ENCODE results near the gene PDZD2. TPM values are rescaled to one million over a fixed set of nuclear protein-coding genes. Genes with fewer than 3 reads are reported as not detected.

PDZD2 gene
- polyA plus RNA-seq, 4 donors, result 1.4 to 3.9 (median 3.7) TPM; not detected in 1

DNA sequence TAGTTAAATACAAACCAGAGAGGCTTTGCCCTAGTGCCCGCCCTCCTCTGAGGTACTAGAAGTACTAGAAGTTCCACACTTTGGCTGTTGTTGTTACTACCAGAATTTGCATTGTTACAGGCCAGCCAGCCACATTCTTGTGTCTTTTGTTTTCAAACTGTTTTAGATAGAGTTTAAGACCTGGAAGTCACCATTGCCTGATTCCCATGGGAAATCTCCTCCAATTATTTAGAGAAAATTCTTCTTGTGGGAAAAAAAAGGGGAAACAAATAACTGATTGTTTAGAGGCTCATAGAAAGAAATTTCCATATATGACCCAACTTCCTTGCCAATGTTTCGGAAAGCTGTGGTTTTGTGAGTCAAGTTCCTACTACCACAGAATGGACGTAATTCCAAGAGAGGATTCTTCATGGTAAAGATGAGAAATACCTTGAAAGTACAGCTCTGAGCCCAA is 282.9 kb downstream of the PDZD2 start:
- Histone ChIP-seq H3K4me3 (ENCODE audit: low read depth in 1 of 3, low read length in 3 of 3) (no peak overlapping the region), H3K27ac (ENCODE audit: low read depth in 1 of 3, low read length in 2 of 3) (no peak overlapping the region), H3K27me3 (ENCODE audit: control insufficient read depth in 3 of 3, insufficient read depth in 3 of 3, low read length in 3 of 3) (no peaks in the 10 kb centered on the region), H3K9me3 (ENCODE audit: control insufficient read depth in 2 of 2, insufficient read depth in 1 of 2, low read depth in 1 of 2, low read length in 1 of 2) (no peaks in the 10 kb centered on the region), H3K36me3 (ENCODE audit: control insufficient read depth in 3 of 3, insufficient read depth in 2 of 3, low read depth in 1 of 3, low read length in 3 of 3) (no peaks in the 10 kb centered on the region), H3K4me1 (ENCODE audit: control insufficient read depth in 3 of 3, insufficient read depth in 2 of 3, low read depth in 1 of 3, low read length in 2 of 3) (no peaks in the 10 kb centered on the region)
- 79 to 86% (median 83%) methylated on average over 3 of the region's 3 CpGs for WGBS, 3 donors
- DNase-seq (no peak), FAIRE-seq (no peak)

DNA sequence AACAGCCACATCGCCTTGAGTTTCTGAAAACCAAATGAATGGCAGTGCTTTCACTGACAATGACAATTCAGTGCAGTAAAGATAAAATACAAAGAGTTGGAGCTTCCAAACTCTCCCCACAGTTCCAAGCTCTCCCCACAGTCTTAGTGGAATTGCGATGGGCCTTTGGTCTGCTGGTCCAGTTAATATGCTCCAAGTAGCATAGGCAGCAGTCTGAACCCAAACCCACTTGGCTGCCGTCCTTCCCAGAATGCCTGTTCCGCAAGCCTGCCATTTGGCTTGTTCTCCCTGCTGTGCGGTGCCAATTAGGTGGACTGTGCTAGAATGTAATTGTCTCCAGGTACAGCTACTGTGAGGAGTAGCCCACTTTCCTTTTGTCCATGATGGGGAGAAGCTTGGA is 285.1 kb downstream of the PDZD2 start:
- no peak for FAIRE-seq
- no peak overlapping the region for H3K27ac ChIP-seq (ENCODE audit: low read depth in 1 of 3, low read length in 2 of 3)
- no peaks in the 10 kb centered on the region for H3K36me3 ChIP-seq (ENCODE audit: control insufficient read depth in 3 of 3, insufficient read depth in 2 of 3, low read depth in 1 of 3, low read length in 3 of 3)
- no peaks in the 10 kb centered on the region for H3K27me3 ChIP-seq (ENCODE audit: control insufficient read depth in 3 of 3, insufficient read depth in 3 of 3, low read length in 3 of 3)
- no peaks in the 10 kb centered on the region for H3K9me3 ChIP-seq (ENCODE audit: control insufficient read depth in 2 of 2, insufficient read depth in 1 of 2, low read depth in 1 of 2, low read length in 1 of 2)
- DNase-seq, result no peak
- H3K4me1 ChIP-seq (ENCODE audit: control insufficient read depth in 3 of 3, insufficient read depth in 2 of 3, low read depth in 1 of 3, low read length in 2 of 3), result no peaks in the 10 kb centered on the region
- no peak overlapping the region for H3K4me3 ChIP-seq (ENCODE audit: low read depth in 1 of 3, low read length in 3 of 3)
- WGBS, 3 donors, result 81 to 96% (median 87%) methylated on average over 5 of the region's 5 CpGs

DNA sequence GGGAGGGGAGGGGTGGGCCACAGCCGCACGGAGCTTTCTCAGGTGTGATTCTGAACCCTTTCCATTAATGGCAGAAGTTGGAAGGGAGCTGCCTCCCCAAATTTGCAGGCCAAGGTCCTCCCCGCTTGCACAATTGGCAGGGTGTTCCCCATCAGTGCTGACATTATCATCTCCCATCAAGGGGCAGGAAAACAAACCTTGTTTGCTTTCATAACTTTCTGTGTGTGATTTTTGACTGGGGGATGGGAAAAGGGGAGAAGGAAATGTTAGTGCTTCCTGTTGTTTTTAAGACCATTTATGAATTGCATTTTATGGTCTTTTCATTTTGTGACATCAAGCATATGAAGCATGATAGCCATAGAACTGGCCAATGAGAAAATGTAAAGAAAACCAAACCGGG is 292.9 kb downstream of the PDZD2 start:
- Histone ChIP-seq H3K27ac (ENCODE audit: low read depth in 1 of 3, low read length in 2 of 3) (no peak overlapping the region), H3K4me3 (ENCODE audit: low read depth in 1 of 3, low read length in 3 of 3) (no peak overlapping the region), H3K4me1 (ENCODE audit: control insufficient read depth in 3 of 3, insufficient read depth in 2 of 3, low read depth in 1 of 3, low read length in 2 of 3) (no peaks in the 10 kb centered on the region), H3K9me3 (ENCODE audit: control insufficient read depth in 2 of 2, insufficient read depth in 1 of 2, low read depth in 1 of 2, low read length in 1 of 2) (no peaks in the 10 kb centered on the region), H3K27me3 (ENCODE audit: control insufficient read depth in 3 of 3, insufficient read depth in 3 of 3, low read length in 3 of 3) (no peaks in the 10 kb centered on the region), H3K36me3 (ENCODE audit: control insufficient read depth in 3 of 3, insufficient read depth in 2 of 3, low read depth in 1 of 3, low read length in 3 of 3) (no peaks in the 10 kb centered on the region)
- FAIRE-seq (no peak), DNase-seq (no peak)
- WGBS, 3 donors, result 68 to 83% (median 76%) methylated on average over 4 of the region's 4 CpGs

DNA sequence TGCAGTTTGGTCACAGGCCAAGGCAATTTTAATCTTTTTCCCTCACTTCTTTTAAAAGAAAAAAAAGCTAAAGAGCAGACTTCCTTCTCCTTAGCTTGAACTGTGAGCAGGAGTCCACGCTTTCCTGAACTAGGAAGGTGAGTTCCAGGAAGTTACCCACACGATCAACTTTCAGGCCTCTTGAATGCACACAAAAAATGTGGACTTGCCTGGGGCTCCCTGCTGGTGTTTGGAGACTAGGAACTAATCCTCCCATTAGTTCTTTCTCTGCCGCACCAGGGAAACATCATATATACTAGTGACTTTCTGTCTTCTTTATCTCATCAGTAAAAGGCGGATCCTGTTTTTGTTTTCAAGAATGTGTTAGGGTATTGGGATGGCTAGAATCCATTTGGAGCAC is 295.2 kb downstream of the PDZD2 start:
- Histone ChIP-seq H3K9me3 (ENCODE audit: control insufficient read depth in 2 of 2, insufficient read depth in 1 of 2, low read depth in 1 of 2, low read length in 1 of 2) (no peaks in the 10 kb centered on the region), H3K4me3 (ENCODE audit: low read depth in 1 of 3, low read length in 3 of 3) (no peak overlapping the region), H3K4me1 (ENCODE audit: control insufficient read depth in 3 of 3, insufficient read depth in 2 of 3, low read depth in 1 of 3, low read length in 2 of 3) (no peaks in the 10 kb centered on the region), H3K27me3 (ENCODE audit: control insufficient read depth in 3 of 3, insufficient read depth in 3 of 3, low read length in 3 of 3) (no peaks in the 10 kb centered on the region), H3K27ac (ENCODE audit: low read depth in 1 of 3, low read length in 2 of 3) (no peak overlapping the region), H3K36me3 (ENCODE audit: control insufficient read depth in 3 of 3, insufficient read depth in 2 of 3, low read depth in 1 of 3, low read length in 3 of 3) (no peaks in the 10 kb centered on the region)
- WGBS, 3 donors, result 73 to 82% (median 82%) methylated on average over 4 of the region's 4 CpGs
- DNase-seq, result no peak
- no peak for FAIRE-seq

DNA sequence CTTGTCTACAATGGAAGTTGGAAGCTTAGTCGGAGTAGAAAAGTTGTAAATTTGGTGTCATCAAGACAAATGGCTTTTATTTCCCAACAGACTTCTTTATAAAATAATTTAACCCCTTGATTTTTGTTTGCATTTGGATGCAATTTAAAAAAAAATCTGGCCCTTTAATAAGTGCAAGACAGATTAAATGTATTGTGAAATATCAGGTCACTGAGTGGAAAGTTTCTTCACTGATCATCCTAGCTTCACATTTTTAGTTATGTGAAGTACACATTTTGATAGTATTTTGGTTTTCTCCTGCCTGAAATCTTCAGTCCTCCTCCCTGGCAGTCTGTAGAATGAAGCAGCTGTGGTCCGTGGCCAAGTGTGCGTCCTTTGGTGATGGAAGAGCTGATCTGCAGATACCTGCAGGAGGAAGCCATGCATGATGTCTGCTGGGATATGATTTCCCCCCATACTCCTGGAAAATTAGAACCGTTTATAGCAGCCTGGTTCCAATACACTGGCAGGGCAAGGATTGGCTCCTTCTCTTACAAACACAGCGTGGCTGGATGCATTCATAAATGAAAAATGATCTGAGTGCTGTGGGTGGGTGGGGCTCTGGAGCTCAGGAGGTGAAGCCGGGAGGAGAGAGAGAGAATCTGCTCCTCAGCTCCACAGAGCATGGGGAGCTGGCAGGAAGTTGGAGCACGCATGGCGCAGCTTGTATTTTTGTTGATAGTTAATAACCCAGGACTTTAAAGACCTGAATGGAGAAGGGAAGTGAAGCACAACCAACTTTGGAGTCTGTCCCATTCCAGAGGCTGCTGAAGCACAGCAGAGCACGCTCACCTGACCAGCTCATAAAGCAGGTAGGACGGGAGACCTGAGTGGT is 296.8 kb downstream of the PDZD2 start:
- 39 to 49% (median 46%) methylated on average over 10 of the region's 10 CpGs for WGBS, 3 donors
- no peak for DNase-seq
- H3K27ac ChIP-seq (ENCODE audit: low read depth in 1 of 3, low read length in 2 of 3), result no peak overlapping the region

DNA sequence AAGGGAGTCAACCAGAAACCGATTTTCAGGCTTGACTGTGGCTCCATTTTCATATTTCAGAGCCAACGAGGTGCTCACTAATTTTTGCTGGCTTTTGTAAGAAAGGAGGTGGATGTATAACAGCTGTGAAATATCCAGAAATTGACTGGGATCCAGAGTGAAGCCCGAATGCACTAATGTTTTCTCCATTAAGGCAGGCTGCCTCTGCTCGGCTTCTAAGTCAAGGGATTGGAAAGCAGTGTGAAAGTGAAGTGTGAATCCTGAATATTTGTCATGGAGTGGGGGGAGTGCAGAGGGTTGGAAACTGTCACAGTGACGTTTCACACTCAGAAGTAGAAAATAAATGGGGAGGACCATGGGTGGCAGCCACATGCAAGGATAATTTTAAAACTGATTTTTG is 297.8 kb downstream of the PDZD2 start:
- WGBS, 3 donors, result 51 to 61% (median 58%) methylated on average over 5 of the region's 5 CpGs
- Histone ChIP-seq H3K36me3 (ENCODE audit: control insufficient read depth in 3 of 3, insufficient read depth in 2 of 3, low read depth in 1 of 3, low read length in 3 of 3) (no peaks in the 10 kb centered on the region), H3K27me3 (ENCODE audit: control insufficient read depth in 3 of 3, insufficient read depth in 3 of 3, low read length in 3 of 3) (no peaks in the 10 kb centered on the region), H3K9me3 (ENCODE audit: control insufficient read depth in 2 of 2, insufficient read depth in 1 of 2, low read depth in 1 of 2, low read length in 1 of 2) (peaks cover 0 to 2% of the 10 kb centered on the region in 2 donors), H3K4me3 (ENCODE audit: low read depth in 1 of 3, low read length in 3 of 3) (no peak overlapping the region), H3K4me1 (ENCODE audit: control insufficient read depth in 3 of 3, insufficient read depth in 2 of 3, low read depth in 1 of 3, low read length in 2 of 3) (no peaks in the 10 kb centered on the region), H3K27ac (ENCODE audit: low read depth in 1 of 3, low read length in 2 of 3) (no peak overlapping the region)
- FAIRE-seq, result no peak
- DNase-seq, result no peak

More for the DNA sequence above, 296.8 kb downstream of the PDZD2 start:
- no peak overlapping the region for H3K4me3 ChIP-seq (ENCODE audit: low read depth in 1 of 3, low read length in 3 of 3)
- H3K27me3 ChIP-seq (ENCODE audit: control insufficient read depth in 3 of 3, insufficient read depth in 3 of 3, low read length in 3 of 3), result no peaks in the 10 kb centered on the region
- FAIRE-seq, result no peak
- no peaks in the 10 kb centered on the region for H3K4me1 ChIP-seq (ENCODE audit: control insufficient read depth in 3 of 3, insufficient read depth in 2 of 3, low read depth in 1 of 3, low read length in 2 of 3)
- no peaks in the 10 kb centered on the region for H3K9me3 ChIP-seq (ENCODE audit: control insufficient read depth in 2 of 2, insufficient read depth in 1 of 2, low read depth in 1 of 2, low read length in 1 of 2)
- H3K36me3 ChIP-seq (ENCODE audit: control insufficient read depth in 3 of 3, insufficient read depth in 2 of 3, low read depth in 1 of 3, low read length in 3 of 3), result no peaks in the 10 kb centered on the region

DNA sequence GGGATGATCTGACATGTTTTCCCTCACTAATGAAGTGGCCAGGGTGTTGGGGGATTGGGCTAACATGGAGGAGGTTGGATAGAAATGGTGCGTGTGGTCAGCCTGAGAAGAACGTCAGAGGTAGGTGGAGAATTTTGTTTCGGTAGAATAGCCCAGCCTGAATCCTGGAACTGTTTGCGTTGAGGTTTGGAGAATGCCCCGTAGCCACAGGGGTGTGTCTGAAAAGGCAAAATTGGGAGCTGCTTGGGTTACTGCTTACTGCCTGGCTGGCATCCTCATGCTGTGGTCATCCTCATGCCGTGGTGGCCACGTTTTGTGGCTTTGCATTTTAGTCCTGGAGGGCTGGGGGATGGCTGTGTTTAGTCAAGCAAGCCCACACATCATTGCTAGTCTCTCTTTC is 298.3 kb downstream of the PDZD2 start:
- Histone ChIP-seq H3K36me3 (ENCODE audit: control insufficient read depth in 3 of 3, insufficient read depth in 2 of 3, low read depth in 1 of 3, low read length in 3 of 3) (no peaks in the 10 kb centered on the region), H3K27ac (ENCODE audit: low read depth in 1 of 3, low read length in 2 of 3) (no peak overlapping the region), H3K4me1 (ENCODE audit: control insufficient read depth in 3 of 3, insufficient read depth in 2 of 3, low read depth in 1 of 3, low read length in 2 of 3) (no peaks in the 10 kb centered on the region), H3K27me3 (ENCODE audit: control insufficient read depth in 3 of 3, insufficient read depth in 3 of 3, low read length in 3 of 3) (no peaks in the 10 kb centered on the region), H3K9me3 (ENCODE audit: control insufficient read depth in 2 of 2, insufficient read depth in 1 of 2, low read depth in 1 of 2, low read length in 1 of 2) (peaks cover 0 to 2% of the 10 kb centered on the region in 2 donors), H3K4me3 (ENCODE audit: low read depth in 1 of 3, low read length in 3 of 3) (no peak overlapping the region)
- WGBS, 3 donors, result 84 to 90% (median 86%) methylated on average over 7 of the region's 7 CpGs
- FAIRE-seq, result no peak
- DNase-seq, result no peak

DNA sequence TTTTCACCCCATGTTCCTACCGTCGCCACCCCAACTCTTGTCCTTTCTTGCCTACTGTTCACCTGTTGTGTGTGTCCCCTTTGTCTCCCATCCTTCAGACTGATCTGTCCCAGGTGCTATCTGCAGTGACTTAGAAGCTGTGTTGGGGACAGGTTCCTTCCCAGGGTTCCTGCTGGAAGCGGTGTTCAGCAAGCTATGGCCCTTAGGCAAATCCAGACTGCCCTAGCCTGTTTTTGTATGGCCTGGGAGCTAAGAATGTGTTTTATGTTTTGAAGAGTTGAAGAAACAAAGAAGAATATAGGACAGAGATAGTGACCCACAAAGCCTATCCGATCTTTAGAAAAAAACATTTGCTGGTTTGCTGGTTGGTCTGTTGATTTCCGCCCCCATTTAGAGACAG is 298.8 kb downstream of the PDZD2 start:
- H3K4me3 ChIP-seq (ENCODE audit: low read depth in 1 of 3, low read length in 3 of 3), result no peak overlapping the region
- H3K9me3 ChIP-seq (ENCODE audit: control insufficient read depth in 2 of 2, insufficient read depth in 1 of 2, low read depth in 1 of 2, low read length in 1 of 2), result peaks cover 0 to 2% of the 10 kb centered on the region in 2 donors
- H3K27ac ChIP-seq (ENCODE audit: low read depth in 1 of 3, low read length in 2 of 3), result no peak overlapping the region
- DNase-seq (no peak), FAIRE-seq (no peak)
- no peaks in the 10 kb centered on the region for H3K36me3 ChIP-seq (ENCODE audit: control insufficient read depth in 3 of 3, insufficient read depth in 2 of 3, low read depth in 1 of 3, low read length in 3 of 3)
- 69 to 88% (median 73%) methylated on average over 5 of the region's 5 CpGs for WGBS, 3 donors
- no peaks in the 10 kb centered on the region for H3K27me3 ChIP-seq (ENCODE audit: control insufficient read depth in 3 of 3, insufficient read depth in 3 of 3, low read length in 3 of 3)
- no peaks in the 10 kb centered on the region for H3K4me1 ChIP-seq (ENCODE audit: control insufficient read depth in 3 of 3, insufficient read depth in 2 of 3, low read depth in 1 of 3, low read length in 2 of 3)

DNA sequence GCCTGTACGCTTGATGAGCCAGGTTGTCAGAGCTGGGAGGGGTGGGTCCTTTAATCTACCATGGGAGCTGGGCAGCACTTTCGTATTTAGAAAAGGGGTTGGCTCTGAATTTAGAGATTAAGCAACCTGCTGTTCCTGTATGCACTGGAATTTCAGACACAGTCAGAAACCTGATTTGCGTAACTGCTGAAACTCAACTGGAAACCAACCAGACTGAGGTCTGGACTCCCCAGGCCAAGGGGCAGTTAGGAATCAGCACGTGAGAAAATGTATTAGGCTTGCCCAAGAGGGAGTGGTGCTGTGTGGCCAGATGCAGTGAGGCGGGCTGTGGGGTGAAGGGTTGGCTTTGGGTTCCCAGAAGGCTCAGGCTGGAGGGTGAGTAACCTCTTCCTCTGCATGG is 300.2 kb downstream of the PDZD2 start:
- Histone ChIP-seq H3K9me3 (ENCODE audit: control insufficient read depth in 2 of 2, insufficient read depth in 1 of 2, low read depth in 1 of 2, low read length in 1 of 2) (peaks cover 0 to 2% of the 10 kb centered on the region in 2 donors), H3K36me3 (ENCODE audit: control insufficient read depth in 3 of 3, insufficient read depth in 2 of 3, low read depth in 1 of 3, low read length in 3 of 3) (no peaks in the 10 kb centered on the region), H3K27me3 (ENCODE audit: control insufficient read depth in 3 of 3, insufficient read depth in 3 of 3, low read length in 3 of 3) (no peaks in the 10 kb centered on the region), H3K27ac (ENCODE audit: low read depth in 1 of 3, low read length in 2 of 3) (no peak overlapping the region), H3K4me1 (ENCODE audit: control insufficient read depth in 3 of 3, insufficient read depth in 2 of 3, low read depth in 1 of 3, low read length in 2 of 3) (no peaks in the 10 kb centered on the region), H3K4me3 (ENCODE audit: low read depth in 1 of 3, low read length in 3 of 3) (no peak overlapping the region)
- no peak for FAIRE-seq
- 79 to 92% (median 84%) methylated on average over 5 of the region's 5 CpGs for WGBS, 3 donors
- no peak for DNase-seq
